GM23248 (cell line): ENCODE results near the gene HACL1.

Experiments
- EZH2 ChIP-seq: fragments of 200-600 bp; sonication (generic); IDR thresholded peaks from 2 replicates; pipeline ENCODE4 v1.6.1; 2018; ENCODE audit warnings: antibody characterized with exemption, mild to moderate bottlenecking; ENCODE audit not compliant: insufficient read depth, poor library complexity, severe bottlenecking
- EZH2phosphoT487 ChIP-seq: fragments of 200-600 bp; sonication (generic); IDR thresholded peaks from 2 replicates; pipeline ENCODE4 v1.6.1; 2018; ENCODE audit warnings: antibody characterized with exemption, moderate library complexity, mild to moderate bottlenecking, low read depth; ENCODE audit not compliant: insufficient read depth

DNA sequence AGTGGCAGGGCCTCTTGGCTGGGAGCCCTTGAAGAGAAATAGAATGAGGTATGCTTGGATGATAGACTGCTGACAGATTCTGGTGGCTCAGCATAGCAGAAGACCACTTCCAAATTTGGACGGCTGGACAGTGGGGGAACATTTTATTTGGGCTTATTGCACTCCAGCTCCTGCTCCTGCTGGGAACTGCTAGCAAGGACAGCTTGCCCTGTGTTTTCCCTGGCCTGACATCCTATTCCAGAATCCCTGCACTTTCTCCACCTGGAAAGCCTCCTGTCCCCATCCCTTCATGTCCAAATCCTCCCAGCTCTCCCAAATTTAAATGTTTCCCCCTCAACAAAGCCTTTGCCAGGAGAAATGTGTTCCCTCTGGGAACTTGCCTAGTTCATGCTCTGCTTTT, 70.0 kb downstream of the HACL1 start:
- TF ChIP-seq EZH2 (no peak), EZH2phosphoT487 (no peak)
